T-helper 2 cell (primary cell): ENCODE data around the gene CCKAR.

Experiments used
- DNase-seq, 5 experiments: peaks; one replicate each; pipeline versions ENCODE4 v3.0.0 to v3.0.0-alpha.2; 2012 to 2022

CCKAR gene

GRCh38 chr4:26458157-26458561, 32.1 kb downstream of the CCKAR start:
- no peak for DNase-seq

- no peak for DNase-seq
These were observed 32.9 kb downstream of the CCKAR start for GRCh38 chr4:26457412-26457811.

GRCh38 chr4:26455571-26455970, 34.7 kb downstream of the CCKAR start:
- DNase-seq = no peak

- DNase-seq = no peak
These were observed 35.3 kb downstream of the CCKAR start for GRCh38 chr4:26454961-26455360.

- DNase-seq = no peak
These were observed 37.4 kb downstream of the CCKAR start for GRCh38 chr4:26452565-26453531.

- DNase-seq = no peak
These were observed 38.7 kb downstream of the CCKAR start for GRCh38 chr4:26451597-26451996.

GRCh38 chr4:26450418-26450817, 39.9 kb downstream of the CCKAR start:
- no peak for DNase-seq

GRCh38 chr4:26447378-26447777, 42.9 kb downstream of the CCKAR start:
- DNase-seq = no peak

GRCh38 chr4:26441771-26442170, 48.5 kb downstream of the CCKAR start:
- no peak for DNase-seq

- DNase-seq = no peak
These were observed 49.2 kb downstream of the CCKAR start for GRCh38 chr4:26441102-26441501.

GRCh38 chr4:26434030-26434639, 56.1 kb downstream of the CCKAR start:
- DNase-seq = no peak

- DNase-seq = no peak
These were observed 56.7 kb downstream of the CCKAR start for GRCh38 chr4:26433556-26433955.

- no peak for DNase-seq
These were observed 57.9 kb downstream of the CCKAR start for GRCh38 chr4:26432419-26432818.

- DNase-seq = no peak
These were observed 58.7 kb downstream of the CCKAR start for GRCh38 chr4:26431461-26432180.
